ENCODE results near the gene MORC3. TPM values are rescaled to one million over a fixed set of nuclear protein-coding genes. Genes with fewer than 3 reads are reported as not detected.

The MORC3 gene
- total and polyA plus RNA-seq, 9 of the 15 experiments (the other 6 are each of a cell fraction or from before 2014, with no cell fraction given), result 12.7 to 53.7 (median 36.0) TPM

GRCh38 chr21:36320421-36321324, 676 bp downstream of the MORC3 start (continued):
- TF ChIP-seq THRB (CRISPR knock-in tag; conservative IDR thresholded peaks at IDR 0.05) (0 out of 2 replicates have a peak, but pooled peaks have one; percentile 64), NFIX (CRISPR knock-in tag; IDR thresholded peaks at IDR 0.05; ENCODE audit: low read depth) (no peak), NFATC3 (IDR thresholded peaks at IDR 0.05) (no peak), ZNF324 (CRISPR knock-in tag; IDR thresholded peaks at IDR 0.05) (no peak), E2F6 (IDR thresholded peaks at IDR 0.05; ENCODE audit: borderline replicate concordance in 1 of 2, extremely low read depth in 1 of 2, insufficient read depth in 1 of 2, insufficient read length in 1 of 2, low read depth in 1 of 2, low read length in 1 of 2, poor library complexity in 1 of 2, severe bottlenecking in 1 of 2) (peak in 1 of 2 experiments; percentile 64), KDM2B (CRISPR knock-in tag; IDR thresholded peaks at IDR 0.05) (no peak)
